Stimulated activated naive CD4-positive, alpha-beta T cell (primary cell): Measurements from ENCODE around the gene EFNA5.

Experiments used
- DNase-seq, 6 experiments: peaks; one replicate each; lab custom pipeline; 2025; lab: John Stamatoyannopoulos, UW

The EFNA5 gene

GRCh38 chr5:107544476-107544875 lies 126.3 kb downstream of the EFNA5 start:
- DNase-seq = no peak

GRCh38 chr5:107543868-107544267 lies 126.9 kb downstream of the EFNA5 start:
- DNase-seq = no peak

- DNase-seq = no peak
Observed at GRCh38 chr5:107542831-107543231, 127.9 kb downstream of the EFNA5 start.

- DNase-seq = no peak
Observed at GRCh38 chr5:107542428-107542827, 128.3 kb downstream of the EFNA5 start.

GRCh38 chr5:107541400-107541799 lies 129.3 kb downstream of the EFNA5 start:
- no peak for DNase-seq

- DNase-seq = no peak
Observed at GRCh38 chr5:107539726-107540330, 130.9 kb downstream of the EFNA5 start.

GRCh38 chr5:107538805-107539445 lies 131.8 kb downstream of the EFNA5 start:
- DNase-seq = peak in 1 of 6 experiments; percentile 2

- no peak for DNase-seq
Observed at GRCh38 chr5:107538331-107538730, 132.4 kb downstream of the EFNA5 start.

- DNase-seq = no peak
Observed at GRCh38 chr5:107535849-107536248, 134.9 kb downstream of the EFNA5 start.

- no peak for DNase-seq
Observed at GRCh38 chr5:107533910-107534876, 136.5 kb downstream of the EFNA5 start.

GRCh38 chr5:107532916-107533315 lies 137.8 kb downstream of the EFNA5 start:
- no peak for DNase-seq

- no peak for DNase-seq
Observed at GRCh38 chr5:107532169-107532878, 138.4 kb downstream of the EFNA5 start.

- DNase-seq = no peak
Observed at GRCh38 chr5:107531308-107531707, 139.4 kb downstream of the EFNA5 start.

- no peak for DNase-seq
Observed at GRCh38 chr5:107529618-107530017, 141.1 kb downstream of the EFNA5 start.

- no peak for DNase-seq
Observed at GRCh38 chr5:107526270-107526937, 144.3 kb downstream of the EFNA5 start.

GRCh38 chr5:107524111-107524510 lies 146.6 kb downstream of the EFNA5 start:
- DNase-seq = no peak

- no peak for DNase-seq
Observed at GRCh38 chr5:107523029-107523680, 147.6 kb downstream of the EFNA5 start.

- no peak for DNase-seq
Observed at GRCh38 chr5:107522456-107522855, 148.3 kb downstream of the EFNA5 start.

GRCh38 chr5:107519900-107520354 lies 150.8 kb downstream of the EFNA5 start:
- no peak for DNase-seq

- DNase-seq = no peak
Observed at GRCh38 chr5:107518616-107519015, 152.1 kb downstream of the EFNA5 start.

- DNase-seq = no peak
Observed at GRCh38 chr5:107518190-107518589, 152.5 kb downstream of the EFNA5 start.
